CD4-positive, alpha-beta T cell treated with Interleukin-6 at 100 ng/mL for 8 hours (primary cell): ENCODE data around the gene ADK.
A peak's percentile ranks its signal among the peaks of the same experiment; 100 is the strongest.
"Not testable (repeated sequence)": the region's sequence is repeated elsewhere in the genome, so short reads cannot be mapped to it uniquely, and the experiment has no call there.

ENCODE experiments used
- DNase-seq: peaks from one replicate; pipeline ENCODE4 v3.0.0-alpha.2; 2020; ENCODE audit warnings: mixed read lengths, low spot score

ADK gene

DNA sequence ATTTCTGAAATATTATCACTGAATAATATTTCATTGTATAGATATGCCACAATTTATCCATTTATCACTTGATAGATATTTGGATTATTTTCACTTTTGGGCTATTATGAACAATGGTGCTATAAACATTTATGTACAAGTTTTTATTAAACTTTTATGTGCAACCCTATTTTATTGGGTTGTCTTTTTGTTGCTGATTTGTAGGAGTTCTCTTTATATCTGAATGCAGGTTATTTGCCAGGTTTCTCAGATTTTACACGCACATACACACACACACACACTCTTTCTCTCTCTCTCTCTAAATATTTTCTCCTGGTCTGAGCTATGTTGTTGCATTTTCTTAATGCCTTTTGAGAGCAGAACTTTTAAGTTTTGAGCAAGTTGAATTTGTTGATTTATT, 36.2 kb downstream of the ADK start:
- no peak for DNase-seq

DNA sequence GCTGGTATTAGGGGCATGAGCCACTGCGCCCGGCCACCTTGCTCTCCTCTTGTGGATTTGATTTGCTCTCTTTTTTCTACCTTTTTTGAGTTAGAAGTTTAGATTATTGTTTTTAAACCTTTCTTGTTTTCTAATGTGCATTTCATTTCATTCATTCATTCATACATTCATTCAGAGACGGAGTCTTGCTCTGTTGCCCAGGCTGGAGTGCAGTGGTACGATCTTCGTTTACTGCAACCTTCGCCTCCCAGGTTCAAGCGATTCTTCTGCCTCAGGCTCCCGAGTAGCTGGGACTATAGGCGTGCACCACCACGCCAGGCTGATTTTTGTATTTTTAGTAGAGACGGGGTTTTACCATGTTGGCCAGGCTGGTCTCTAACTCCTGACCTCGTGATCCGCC, 37.6 kb downstream of the ADK start:
- DNase-seq = not testable (repeated sequence)

DNA sequence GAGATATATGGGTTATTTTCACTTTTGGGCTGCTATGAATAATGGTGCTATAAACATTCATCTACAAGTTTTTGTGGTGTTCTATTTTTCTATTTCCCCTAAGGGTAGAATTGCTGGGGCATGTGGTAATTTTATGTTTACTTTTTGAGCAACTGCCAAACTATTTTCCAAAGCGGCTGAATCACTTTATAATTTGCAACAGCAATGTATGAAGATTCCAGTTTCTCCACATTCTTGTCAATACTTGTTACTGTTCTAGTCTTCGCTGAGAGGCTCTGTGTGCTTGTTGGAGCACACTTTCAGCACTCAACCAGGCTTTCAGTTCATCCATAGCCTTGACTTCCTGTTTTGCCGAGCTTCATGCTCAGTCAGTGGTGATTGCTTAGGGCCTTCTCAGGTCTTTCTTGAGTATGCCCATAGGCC, 39.0 kb downstream of the ADK start:
- peak; percentile 46 for DNase-seq

DNA sequence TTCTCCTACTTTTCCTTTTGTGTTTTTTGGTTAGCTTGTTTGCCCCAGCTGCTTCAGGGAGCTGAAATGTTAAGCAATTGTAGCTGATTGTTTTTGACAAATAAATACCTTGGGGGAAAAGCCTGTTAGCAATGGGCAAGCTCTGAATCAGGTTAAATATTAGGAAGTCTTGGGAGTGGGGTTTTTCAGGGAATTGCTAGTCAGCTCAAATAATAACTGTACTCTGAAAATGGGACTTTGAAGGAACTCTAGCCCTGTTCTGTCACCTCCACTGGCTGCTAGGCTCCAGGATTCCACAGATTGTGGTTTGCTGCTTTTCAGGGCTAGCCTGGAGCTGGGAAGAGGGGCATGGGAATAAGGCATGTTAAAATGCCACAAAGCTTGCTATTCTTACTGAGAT, 39.5 kb downstream of the ADK start:
- no peak for DNase-seq

DNA sequence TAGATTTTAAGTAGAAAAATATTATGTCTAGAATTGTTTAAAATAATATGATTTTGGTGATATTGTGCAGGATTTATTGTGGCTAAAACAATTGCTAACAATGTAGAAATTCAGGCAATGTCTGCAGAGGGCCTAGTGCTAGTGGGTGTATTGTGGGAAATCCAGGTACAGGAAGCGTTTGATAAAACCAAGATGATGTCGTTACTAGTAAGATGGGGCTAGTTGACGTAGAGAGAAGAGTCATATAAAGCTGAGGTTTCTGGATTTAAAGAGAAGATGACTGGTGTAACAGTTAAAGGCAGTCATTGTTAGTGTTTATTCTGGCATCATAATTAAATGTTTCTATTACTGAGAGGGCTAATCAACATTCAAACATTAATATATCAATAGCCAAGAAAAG, 43.5 kb downstream of the ADK start:
- peak; percentile 8 for DNase-seq

DNA sequence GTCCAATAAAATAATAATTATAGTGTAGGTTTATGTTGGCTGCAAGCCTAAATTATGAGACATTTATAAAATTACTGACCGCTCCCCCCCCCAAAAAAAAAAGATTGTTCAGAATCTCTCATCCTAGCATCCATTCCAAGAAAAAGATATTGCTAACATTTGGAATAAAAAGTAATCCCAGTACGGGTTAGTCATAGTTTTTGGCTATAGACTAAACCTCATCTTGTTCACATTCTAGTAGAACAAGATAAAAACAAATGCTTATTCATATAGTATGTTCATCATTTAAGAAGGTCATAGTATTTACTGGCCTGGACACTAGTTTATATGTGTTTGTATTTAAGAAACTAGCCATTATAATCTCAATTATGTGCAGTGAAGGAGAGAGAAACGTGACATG, 44.0 kb downstream of the ADK start:
- no peak for DNase-seq

DNA sequence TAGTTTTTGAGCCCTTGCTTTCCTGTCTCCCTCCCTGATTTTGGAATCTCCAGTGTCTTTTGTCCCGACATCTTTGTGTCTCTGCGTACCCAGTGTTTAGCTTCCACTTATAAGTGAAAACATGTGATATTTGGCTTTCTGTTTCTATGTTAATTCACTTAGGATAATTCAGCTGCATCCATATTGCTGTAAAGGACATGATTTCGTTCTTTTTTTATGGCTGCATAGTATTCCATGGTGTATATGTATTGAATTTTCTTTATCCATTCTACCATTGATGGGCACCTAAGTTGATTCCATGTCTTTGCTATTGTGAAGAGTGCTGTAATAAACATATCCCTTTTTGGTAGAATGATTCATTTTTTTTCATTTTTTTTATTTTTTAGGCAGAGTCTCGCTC, 48.3 kb downstream of the ADK start:
- no peak for DNase-seq

GRCh38 chr10:74202356-74202755, 51.3 kb downstream of the ADK start:
- no peak for DNase-seq

DNA sequence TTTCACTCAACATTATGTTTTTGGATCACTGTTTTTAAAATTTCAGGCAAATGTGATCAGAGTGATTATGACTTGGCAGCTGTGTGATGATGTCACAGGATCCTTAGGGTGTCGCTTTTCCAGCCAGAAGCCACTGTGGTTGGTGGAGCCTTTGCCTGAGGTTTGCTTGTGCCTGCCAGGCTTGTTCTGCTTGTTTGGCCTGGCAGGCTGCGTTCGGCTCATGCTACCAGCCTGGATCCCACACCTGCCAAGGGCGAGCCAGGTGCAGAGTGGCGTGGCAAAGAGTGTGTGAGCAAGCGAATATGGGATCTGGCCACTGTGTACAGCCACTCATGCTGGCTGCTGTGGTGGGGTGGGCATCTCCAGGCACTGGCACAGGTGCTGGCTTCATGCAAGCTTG, 55.7 kb downstream of the ADK start:
- DNase-seq = no peak

DNA sequence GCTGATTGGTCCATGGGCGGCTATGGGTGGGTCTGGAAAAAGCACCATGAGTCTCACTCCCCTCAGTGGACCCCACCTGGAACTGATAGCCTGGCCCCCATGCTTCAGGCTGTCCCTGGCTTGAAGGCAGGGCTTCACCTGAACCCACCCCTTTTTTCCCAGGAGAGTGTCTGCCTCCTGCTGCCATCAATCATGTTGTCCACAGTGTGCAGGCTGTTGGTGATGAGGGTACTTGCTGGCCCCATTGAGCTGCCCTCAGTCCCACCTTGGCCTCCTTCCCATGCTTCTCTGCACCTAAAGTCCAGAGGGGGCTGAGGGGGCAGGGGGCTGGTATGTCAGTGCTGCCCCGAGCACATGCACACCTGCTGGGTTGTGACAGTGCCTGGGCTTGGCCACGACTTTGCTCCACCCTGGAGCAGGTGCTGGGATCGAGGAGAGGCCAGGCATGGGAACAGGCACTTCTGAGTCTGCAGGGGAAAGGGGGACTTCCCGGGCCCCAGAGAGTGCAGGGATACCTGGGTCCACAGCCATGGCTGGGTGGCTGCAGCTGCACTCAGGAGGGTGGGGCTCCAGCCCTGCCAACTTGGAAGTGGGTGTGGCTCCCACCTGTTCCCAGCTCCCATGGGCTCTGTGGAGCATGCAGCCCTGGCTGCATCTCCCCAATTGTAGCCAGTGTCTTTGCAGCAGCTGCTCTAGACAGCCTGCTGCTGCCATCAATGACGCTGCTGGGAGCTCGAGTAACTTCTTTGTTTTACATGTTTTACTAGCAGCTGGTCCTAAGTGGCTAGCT, 56.9 kb downstream of the ADK start:
- DNase-seq = no peak

- no peak for DNase-seq
Observed at GRCh38 chr10:74208997-74209396, 58.0 kb downstream of the ADK start.

DNA sequence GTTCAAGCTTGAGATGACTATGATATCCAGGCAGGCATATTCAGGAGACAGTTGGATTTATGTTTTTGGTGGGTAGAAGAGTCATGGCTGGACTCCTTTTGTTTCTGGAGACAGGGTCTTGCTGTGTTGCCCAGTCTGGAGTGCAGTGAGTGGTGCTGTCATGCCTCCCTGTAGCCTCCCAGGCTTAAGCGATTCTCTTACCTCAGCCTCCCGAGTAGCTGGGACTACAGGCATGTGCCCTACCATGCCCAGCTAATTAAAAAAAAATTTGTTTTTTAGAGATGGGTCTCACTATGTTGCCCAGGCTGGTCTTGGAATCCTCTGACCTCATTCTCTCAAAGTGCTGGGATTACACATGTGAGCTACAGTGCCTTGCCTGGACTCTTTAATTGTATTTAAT, 62.0 kb downstream of the ADK start:
- DNase-seq = no peak

DNA sequence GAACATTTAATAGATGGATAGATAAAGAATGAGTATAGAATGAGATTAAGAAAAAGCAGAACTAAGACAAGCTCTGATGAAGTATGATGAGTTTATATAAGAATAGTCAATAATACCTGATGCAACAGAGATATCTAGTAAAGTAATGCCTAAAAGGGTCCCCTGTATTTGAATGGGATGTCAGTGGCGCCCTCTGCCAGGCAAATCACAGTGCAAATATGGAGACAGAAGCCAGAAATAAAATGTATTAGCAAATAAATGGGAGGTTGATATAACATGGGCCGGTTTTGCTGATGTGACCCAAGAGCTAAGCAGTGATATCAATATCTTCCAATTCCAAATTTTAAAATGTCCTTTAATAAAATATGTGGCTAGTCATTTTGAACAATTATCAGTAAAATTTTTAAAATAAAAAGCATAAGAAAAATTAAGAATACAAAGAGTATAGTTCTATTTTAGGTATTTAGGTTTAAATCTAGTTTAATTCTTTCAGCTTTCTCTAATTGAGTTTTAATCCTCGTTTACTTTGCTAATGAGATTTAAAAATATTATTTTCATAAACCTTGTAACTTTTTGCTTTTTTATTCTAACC, 62.6 kb downstream of the ADK start:
- DNase-seq = peak; percentile 39

- not testable (repeated sequence) for DNase-seq
Observed at GRCh38 chr10:74217110-74217509, 66.1 kb downstream of the ADK start.

- DNase-seq = not testable (repeated sequence)
Observed at GRCh38 chr10:74222467-74222866, 71.4 kb downstream of the ADK start.

- peak; percentile 11 for DNase-seq
Observed at GRCh38 chr10:74223755-74224529, 72.9 kb downstream of the ADK start.

DNA sequence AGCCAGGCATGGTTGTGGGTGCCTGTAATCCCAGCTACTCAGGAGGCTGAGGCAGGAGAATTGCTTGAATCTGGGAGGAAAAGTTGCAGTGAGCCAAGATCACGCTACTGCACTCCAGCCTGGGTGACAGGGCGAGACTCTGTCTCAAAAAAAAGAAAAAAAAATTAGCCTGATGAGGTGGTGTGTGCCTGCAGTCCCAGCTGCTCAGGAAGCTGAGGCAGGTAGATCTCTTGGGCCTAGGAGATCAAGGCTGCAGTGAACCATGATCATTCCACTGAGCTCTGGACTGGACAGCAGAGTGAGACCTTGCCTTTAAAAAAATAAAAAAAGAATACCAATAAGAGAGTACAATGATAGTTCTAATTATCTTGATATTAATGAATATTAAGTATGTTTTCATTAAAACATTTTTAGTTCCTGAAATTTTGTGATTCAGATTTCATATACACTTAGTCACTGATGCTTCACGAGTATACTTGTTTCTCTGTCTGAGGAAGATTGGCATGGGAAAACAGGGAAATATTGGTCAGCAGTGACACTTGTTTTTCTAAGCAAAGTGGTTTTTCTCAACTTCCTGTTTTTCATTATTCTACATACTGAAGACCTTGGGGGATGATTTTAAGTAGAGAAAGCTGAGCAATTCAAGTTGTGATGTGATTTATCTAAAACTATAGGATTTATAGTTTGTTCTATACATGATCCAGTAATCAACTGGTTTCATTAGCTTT, 76.8 kb downstream of the ADK start:
- DNase-seq = peak; percentile 20

DNA sequence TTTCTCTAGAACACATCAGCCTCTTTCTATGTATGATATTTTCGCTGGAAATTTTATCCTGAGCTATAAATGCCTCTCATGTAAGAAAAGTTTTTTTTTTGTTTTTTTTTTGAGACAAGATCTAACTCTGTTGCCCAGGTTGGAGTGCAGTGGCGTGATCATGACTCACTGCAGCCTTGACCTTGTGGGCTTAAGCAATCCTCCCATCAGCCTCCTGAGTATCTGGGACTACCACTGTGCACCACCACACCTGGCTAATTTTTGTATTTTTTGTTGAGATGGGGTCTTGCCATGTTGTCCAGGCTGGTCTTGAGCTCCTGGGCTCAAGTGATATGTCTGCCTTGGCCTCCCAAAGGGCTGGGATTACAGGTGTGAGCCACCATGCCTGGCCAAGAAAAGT, 80.4 kb downstream of the ADK start:
- no peak for DNase-seq

DNA sequence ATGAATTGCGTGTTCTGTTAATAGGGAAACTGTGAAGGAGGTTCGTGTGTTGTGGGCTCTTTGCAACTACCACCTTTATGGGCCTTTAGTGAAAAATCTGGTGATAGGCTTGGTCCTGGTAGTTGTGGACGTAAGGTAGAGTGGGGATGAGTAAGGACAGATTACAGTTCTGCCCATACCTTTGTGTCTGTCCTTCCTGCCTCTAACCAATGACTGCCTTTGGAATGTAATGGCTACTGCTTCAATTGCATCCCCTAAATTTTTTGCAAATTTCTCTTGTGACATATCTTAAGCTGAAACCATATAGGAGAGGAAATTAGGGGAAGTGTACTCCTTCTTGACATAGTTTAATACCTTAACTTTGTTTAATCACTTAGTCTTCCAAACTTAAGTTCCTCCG, 82.3 kb downstream of the ADK start:
- no peak for DNase-seq

GRCh38 chr10:74234569-74234968, 83.5 kb downstream of the ADK start:
- no peak for DNase-seq

DNA sequence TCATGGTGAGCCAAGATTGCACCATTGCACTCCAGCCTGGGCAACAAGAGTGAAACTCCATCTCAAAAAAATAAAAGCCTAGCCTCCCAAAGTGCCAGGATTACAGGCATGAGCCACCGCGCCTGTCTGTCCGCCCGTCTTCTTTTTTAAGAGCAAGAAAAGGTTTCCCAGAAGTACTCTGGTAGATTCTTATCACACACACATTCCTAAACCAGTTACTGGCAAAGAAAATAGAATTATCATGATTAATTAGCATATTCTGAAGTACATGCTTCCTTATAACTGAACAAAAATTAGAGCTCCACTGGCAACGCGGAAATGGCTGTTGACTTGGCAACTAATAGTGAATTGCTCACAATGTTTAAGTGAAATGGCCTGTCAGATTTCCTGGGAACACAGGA, 87.0 kb downstream of the ADK start:
- no peak for DNase-seq

DNA sequence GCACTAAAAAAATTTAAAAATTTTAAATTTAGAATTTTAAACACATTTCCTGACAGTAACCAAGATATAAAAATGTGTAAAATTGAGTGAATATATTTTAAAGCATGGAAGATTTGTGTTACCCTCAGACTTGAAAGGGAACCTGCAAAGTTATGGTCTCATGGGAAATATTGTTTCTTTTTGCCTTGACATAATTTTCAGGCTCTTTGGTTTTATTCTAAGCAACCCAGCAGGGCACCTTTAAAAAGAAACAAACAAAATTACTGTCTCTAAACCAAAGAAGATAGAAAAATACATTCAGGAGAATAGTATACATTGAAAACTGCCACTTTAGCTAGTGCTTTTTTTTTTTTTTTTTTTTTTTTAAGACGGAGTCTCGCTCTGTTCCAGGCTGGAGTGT, 87.5 kb downstream of the ADK start:
- no peak for DNase-seq
